ENCODE measurements around the gene NDUFB11. TPM values are rescaled to one million over a fixed set of nuclear protein-coding genes. Genes with fewer than 3 reads are reported as not detected.

The NDUFB11 gene
- total and polyA plus RNA-seq, 9 of the 15 experiments (the other 6 are each of a cell fraction or from before 2014, with no cell fraction given) = 20.9 to 269 (median 86.8) TPM

DNA sequence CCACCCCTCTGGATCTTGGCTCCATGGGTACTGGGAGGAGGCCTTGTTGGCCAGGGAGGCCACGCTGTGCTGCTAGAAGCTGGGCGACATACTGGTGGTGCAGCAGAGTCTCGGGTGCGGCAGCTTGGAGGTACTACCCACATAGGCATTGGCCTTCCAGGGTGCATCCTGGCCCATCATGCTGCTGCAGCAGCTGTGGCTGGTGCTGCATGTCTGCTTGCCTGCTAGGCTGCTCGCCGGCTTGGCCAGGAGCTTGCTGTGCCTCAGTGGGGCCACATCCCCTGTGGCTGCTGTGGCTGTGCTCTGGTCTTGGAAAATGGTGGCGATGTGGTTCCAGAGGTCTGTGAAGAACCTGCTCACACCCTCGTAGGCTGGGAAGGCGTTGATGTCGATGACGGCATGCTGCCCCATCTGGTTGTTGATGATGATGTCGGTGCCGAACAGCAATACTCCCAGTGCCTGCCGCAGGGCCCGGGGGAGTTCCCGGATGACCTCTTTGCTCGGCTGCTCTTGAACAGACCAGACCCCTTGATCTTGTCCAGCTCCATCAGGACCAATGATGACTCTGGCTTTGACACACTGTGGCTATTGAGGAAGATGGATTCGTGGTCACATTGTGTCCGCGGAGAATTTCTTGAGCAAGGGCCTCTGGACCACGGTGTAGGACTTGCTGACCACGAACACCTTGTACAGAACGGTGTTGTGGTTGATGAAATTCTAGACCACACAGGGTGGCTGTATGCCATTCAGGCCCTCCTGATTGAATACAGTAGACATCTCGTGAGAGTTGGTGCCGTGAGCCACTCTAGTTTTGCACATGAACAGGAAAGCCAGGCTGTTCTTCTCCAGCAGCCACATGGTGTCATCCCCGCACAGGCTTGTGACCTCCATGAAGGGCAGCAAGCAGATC is 12.4 kb upstream of the NDUFB11 start:
- ChIA-PET CTCF (ENCODE audit: low intra/inter-chr PET ratio) (no interaction called here), POLR2A (interaction anchor here (0.9 to 3.4 kb wide), 2 partner anchors 12 kb away, joined by 3 to 13 read pairs; partner anchors contain the start of genes NDUFB11 and RBM10)
- DNase-seq (ENCODE audit: extremely low read depth in 1 of 4, low spot score in 3 of 4) = peak in 1 of 4 experiments; percentile 4
- Histone ChIP-seq H3K4me1 (replicated peaks in 1 of 2; ENCODE audit: control insufficient read depth in 2 of 2, insufficient read depth in 2 of 2, low read length in 2 of 2) (peaks cover 0 to 5% of the 10 kb centered on the region in 2 experiments; a peak in 2 of 5 replicates), H3K4me3 (no peak overlapping the region), H3K9me1 (ENCODE audit: control insufficient read depth, insufficient read depth, low read length) (no peaks in the 10 kb centered on the region), H4K20me1 (replicated peaks; ENCODE audit: control insufficient read depth, insufficient read depth, low read length) (no peaks in the 10 kb centered on the region), H3K4me2 (ENCODE audit: insufficient read depth, low read length) (no peak overlapping the region), H3K27ac (ENCODE audit: extremely low read depth, low read depth, low read length) (no peak overlapping the region), H3K9me3 (replicated peaks; ENCODE audit: control insufficient read depth, insufficient read depth, low read depth, low read length) (no peaks in the 10 kb centered on the region), H2AFZ (ENCODE audit: low read depth, low read length) (no peak overlapping the region), H3K9ac (ENCODE audit: insufficient read depth in 1 of 2, low read depth in 2 of 2, low read length in 2 of 2) (no peak overlapping the region), H3K36me3 (ENCODE audit: control insufficient read depth, insufficient read depth, low read length) (peaks cover 46% of the 10 kb centered on the region), H3K79me2 (ENCODE audit: control insufficient read depth, insufficient read depth, low read length) (peaks cover 72% of the 10 kb centered on the region), H3K27me3 (ENCODE audit: control insufficient read depth in 2 of 2, insufficient read depth in 2 of 2, low read length in 2 of 2) (no peaks in the 10 kb centered on the region)
- WGBS (ENCODE audit: insufficient coverage, low coverage, missing lambda C conversion rate) = 97% methylated on average over 21 of the region's 26 CpGs
- BruUV-seq (replicated peaks) = no TSS peak
- in situ Hi-C loops (cut with MboI) (no loop called here), intact Hi-C loops (cut with micrococcal nuclease) (no loop called here)
- ATAC-seq = no peak; the same call in 2 of the 3 replicates
- no peak for FAIRE-seq
- TF ChIP-seq CC2D1A (IDR thresholded peaks at IDR 0.05) (no peak), RBFOX2 (IDR thresholded peaks at IDR 0.05; ENCODE audit: low read depth, low read length) (0 out of 2 replicates have a peak, but pooled peaks have one; percentile 11)

- CTCF ChIA-PET (ENCODE audit: low intra/inter-chr PET ratio) = no interaction called here
- in situ Hi-C loops (cut with MboI) (no loop called here), intact Hi-C loops (cut with micrococcal nuclease) (no loop called here)
- Histone ChIP-seq H3K27me3 (ENCODE audit: control insufficient read depth in 2 of 2, insufficient read depth in 2 of 2, low read length in 2 of 2) (no peaks in the 10 kb centered on the region), H3K36me3 (ENCODE audit: control insufficient read depth, insufficient read depth, low read length) (peaks cover 63% of the 10 kb centered on the region), H4K20me1 (replicated peaks; ENCODE audit: control insufficient read depth, insufficient read depth, low read length) (peaks cover 2% of the 10 kb centered on the region; the same call in 1 of the 2 replicates), H3K4me3 (no peak overlapping the region), H3K79me2 (ENCODE audit: control insufficient read depth, insufficient read depth, low read length) (peaks cover 81% of the 10 kb centered on the region), H3K9me3 (replicated peaks; ENCODE audit: control insufficient read depth, insufficient read depth, low read depth, low read length) (no peaks in the 10 kb centered on the region), H3K9ac (ENCODE audit: insufficient read depth in 1 of 2, low read depth in 2 of 2, low read length in 2 of 2) (no peak overlapping the region), H2AFZ (ENCODE audit: low read depth, low read length) (no peak overlapping the region), H3K4me1 (replicated peaks in 1 of 2; ENCODE audit: control insufficient read depth in 2 of 2, insufficient read depth in 2 of 2, low read length in 2 of 2) (peaks cover 3 to 9% of the 10 kb centered on the region in 2 experiments; a peak in 3 of 5 replicates), H3K9me1 (ENCODE audit: control insufficient read depth, insufficient read depth, low read length) (no peaks in the 10 kb centered on the region), H3K27ac (ENCODE audit: extremely low read depth, low read depth, low read length) (no peak overlapping the region), H3K4me2 (ENCODE audit: insufficient read depth, low read length) (no peak overlapping the region)
- POLR2A ChIA-PET = interaction anchor here (1.5 kb wide), 1 partner anchor 17 kb away, joined by 3 read pairs; no protein-coding TSS in a partner anchor
- DNase-seq (ENCODE audit: extremely low read depth in 1 of 4, low spot score in 3 of 4) = no peak
- no peak for ATAC-seq
- BruUV-seq (replicated peaks) = no TSS peak
- FAIRE-seq = no peak
- TF ChIP-seq TFAP4 (CRISPR knock-in tag; IDR thresholded peaks at IDR 0.05; ENCODE audit: borderline replicate concordance) (no peak), ZC3H8 (IDR thresholded peaks at IDR 0.05) (no peak), ZNF408 (CRISPR knock-in tag; IDR thresholded peaks at IDR 0.05; ENCODE audit: low read depth) (no peak), KLF13 (tag; IDR thresholded peaks at IDR 0.05; ENCODE audit: borderline replicate concordance, low read depth) (no peak), FOXP1 (CRISPR knock-in tag; IDR thresholded peaks at IDR 0.05) (no peak), ZNF3 (CRISPR knock-in tag; IDR thresholded peaks at IDR 0.05) (no peak), ZNF507 (tag; conservative IDR thresholded peaks at IDR 0.05) (no peak), HDAC8 (tag; IDR thresholded peaks at IDR 0.05) (no peak)
- TF ChIP-seq, protein P1, sequence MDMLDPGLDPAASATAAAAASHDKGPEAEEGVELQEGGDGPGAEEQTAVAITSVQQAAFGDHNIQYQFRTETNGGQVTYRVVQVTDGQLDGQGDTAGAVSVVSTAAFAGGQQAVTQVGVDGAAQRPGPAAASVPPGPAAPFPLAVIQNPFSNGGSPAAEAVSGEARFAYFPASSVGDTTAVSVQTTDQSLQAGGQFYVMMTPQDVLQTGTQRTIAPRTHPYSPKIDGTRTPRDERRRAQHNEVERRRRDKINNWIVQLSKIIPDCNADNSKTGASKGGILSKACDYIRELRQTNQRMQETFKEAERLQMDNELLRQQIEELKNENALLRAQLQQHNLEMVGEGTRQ (CRISPR knock-in tag; IDR thresholded peaks at IDR 0.05) = no peak
Measured at GRCh38 chrX:47151435-47151834, 6.9 kb upstream of the NDUFB11 start.
